OCI-LY7 (cell line): ENCODE data around the gene TEKT2. TPM values are rescaled to one million over a fixed set of nuclear protein-coding genes. Genes with fewer than 3 reads are reported as not detected.

Experiments used
- BruUV-seq: library from RNA; stranded (reverse); fragments of 400-500 nt; replicated peaks from 2 replicates; lab custom pipeline; 2021; lab: Mats Ljungman, UMichigan
- CTCF ChIA-PET: fragments of 300-600 bp; sonication (Branson Sonifier 250); formaldehyde crosslinking; loops from one replicate; lab custom pipeline; 2022; ENCODE audit warnings: antibody characterized with exemption; ENCODE audit not compliant: unreplicated experiment; lab: Charles Lee
- POLR2A ChIA-PET: fragments of 300-600 bp; sonication (Branson Sonifier 250); formaldehyde crosslinking; loops from one replicate; lab custom pipeline; 2022; ENCODE audit warnings: antibody characterized with exemption; lab: Charles Lee
- DNase-seq: peaks from one replicate; pipeline ENCODE4 v3.0.0-alpha.2; 2015; ENCODE audit warnings: low spot score
- H2AFZ ChIP-seq: fragments of 200-600 bp; sonication (generic), shearing (Covaris generic); 2 replicates; pipeline ENCODE4 v1.6.1; 2014; ENCODE audit warnings: mild to moderate bottlenecking, antibody characterized with exemption, low read length, moderate library complexity
- H3K27ac ChIP-seq: fragments of 200-600 bp; sonication (generic); 2 replicates; pipeline ENCODE4 v1.5.1; 2014; ENCODE audit warnings: mixed run types, low read depth, mild to moderate bottlenecking, moderate library complexity, low read length, inconsistent platforms; ENCODE audit not compliant: poor library complexity, severe bottlenecking
- H3K36me3 ChIP-seq: fragments of 200-600 bp; sonication (generic); 2 replicates; pipeline ENCODE4 v1.6.1; 2014; ENCODE audit warnings: mild to moderate bottlenecking, antibody characterized with exemption, low read length, moderate library complexity, mixed read lengths; ENCODE audit not compliant: insufficient read depth
- H3K4me1 ChIP-seq: fragments of 200-600 bp; sonication (generic); 2 replicates; pipeline ENCODE4 v1.5.1; 2014; ENCODE audit warnings: mild to moderate bottlenecking, low read length; ENCODE audit not compliant: insufficient read depth, poor library complexity, severe bottlenecking
- H3K4me2 ChIP-seq: fragments of 200-600 bp; sonication (generic); 2 replicates; pipeline ENCODE4 v1.6.1; 2014; ENCODE audit warnings: mild to moderate bottlenecking, low read length
- H3K4me3 ChIP-seq: fragments of 200-600 bp; sonication (generic); 2 replicates; pipeline ENCODE4 v1.5.1; 2014; ENCODE audit warnings: mild to moderate bottlenecking, low read depth, low read length; ENCODE audit not compliant: poor library complexity, severe bottlenecking
- H3K79me2 ChIP-seq: fragments of 200-600 bp; sonication (generic); 2 replicates; pipeline ENCODE4 v1.6.1; 2016; ENCODE audit warnings: low read depth, mild to moderate bottlenecking, low read length, moderate library complexity, mixed read lengths; ENCODE audit not compliant: insufficient read depth
- H3K9me2 ChIP-seq: fragments of 200-600 bp; sonication (generic); 2 replicates; pipeline ENCODE4 v1.6.1; 2016; ENCODE audit warnings: mild to moderate bottlenecking, low read length, mixed read lengths; ENCODE audit not compliant: insufficient read depth
- H3K9me3 ChIP-seq: fragments of 200-600 bp; sonication (generic); 2 replicates; pipeline ENCODE4 v1.6.1; 2014; ENCODE audit warnings: mild to moderate bottlenecking, mixed run types, low read length, mixed read lengths
- H4K20me1 ChIP-seq: fragments of 200-600 bp; sonication (generic); 2 replicates; pipeline ENCODE4 v1.6.1; 2014; ENCODE audit warnings: mild to moderate bottlenecking, antibody characterized with exemption, low read length, moderate library complexity, mixed read lengths; ENCODE audit not compliant: insufficient read depth
- EZH2phosphoT487 ChIP-seq: fragments of 200-600 bp; sonication (generic); IDR thresholded peaks from 2 replicates; pipeline ENCODE4 v1.6.1; 2018; ENCODE audit warnings: low read depth, borderline replicate concordance, mild to moderate bottlenecking, mixed run types, antibody characterized with exemption, low read length, moderate library complexity, mixed read lengths
- intact Hi-C: fragments of 100-400 bp; cut with micrococcal nuclease; formaldehyde crosslinking; loops from one replicate; pipeline ENCODE4 v1.10.0; 2022; ENCODE audit not compliant: unreplicated experiment
- total RNA-seq, 2 experiments: library from RNA; depleted of rRNA in 1 of 2; stranded (reverse); fragments of >200 nt in 1 of 2; shearing (Covaris generic) in 1 of 2; gene quantifications; 2 replicates each; pipeline ENCODE4 v1.2.3, GENCODE V29; 2014 to 2022
- TF ChIP-seq, protein P1 (sequence below): fragments of 200-600 bp; sonication (generic); conservative IDR thresholded peaks from 2 replicates; pipeline ENCODE4 v1.5.1; 2014; ENCODE audit warnings: mild to moderate bottlenecking, antibody characterized with exemption, low read length, moderate library complexity, mixed read lengths

Gene TEKT2
- total RNA-seq, 2 experiments from 2014 or later: not detected

DNA sequence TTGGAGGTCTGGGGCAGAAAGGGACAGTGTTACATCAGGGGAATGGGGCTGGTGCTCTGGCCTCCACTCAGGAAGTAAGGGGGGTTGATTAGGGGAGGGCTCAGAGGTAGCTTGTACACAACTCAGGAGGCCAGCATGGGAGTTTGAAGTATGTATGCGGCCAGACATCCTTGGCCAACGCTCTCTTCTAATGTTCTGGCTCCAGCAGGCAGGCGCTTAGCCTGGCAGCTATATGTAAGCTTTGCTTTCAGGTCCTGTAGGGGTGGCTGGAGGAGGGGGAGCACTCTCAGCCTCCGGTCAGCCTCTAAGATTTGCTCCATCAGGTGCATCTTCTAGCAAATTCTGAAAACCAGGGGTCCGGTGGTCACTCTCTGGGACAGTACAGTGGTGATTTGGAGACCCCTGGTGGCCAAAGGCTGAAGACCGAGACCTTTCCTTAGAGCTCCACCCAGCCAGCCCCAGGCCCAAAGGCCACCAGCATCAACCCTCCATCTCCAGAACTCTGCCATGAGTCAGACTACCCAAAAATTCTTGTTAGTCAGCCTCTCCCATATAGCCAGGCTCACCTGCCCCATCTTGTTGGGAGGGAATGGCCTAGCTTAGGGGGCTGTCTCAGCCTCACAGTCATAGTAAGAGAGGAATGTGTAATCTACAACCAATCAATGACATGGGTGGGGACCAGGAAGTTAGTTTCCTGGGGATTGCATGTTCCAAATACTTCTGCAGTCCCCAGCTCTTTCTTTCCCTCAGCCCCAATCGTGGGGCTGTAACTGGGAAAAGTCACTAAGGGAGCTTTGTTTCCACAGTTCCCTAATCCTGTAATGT lies 50.8 kb downstream of the TEKT2 start:
- intact Hi-C loops: loop anchor here (1.0 kb wide), 1 partner anchor 35 kb away; no protein-coding TSS in a partner anchor
- Histone ChIP-seq H3K79me2 (no peaks in the 10 kb centered on the region), H3K9me3 (no peaks in the 10 kb centered on the region), H3K36me3 (peaks cover 38% of the 10 kb centered on the region), H3K27ac (no peak overlapping the region), H4K20me1 (no peaks in the 10 kb centered on the region), H3K4me2 (no peak overlapping the region), H2AFZ (no peak overlapping the region), H3K4me1 (no peaks in the 10 kb centered on the region), H3K9me2 (no peaks in the 10 kb centered on the region), H3K4me3 (no peak overlapping the region)
- ChIA-PET CTCF (interaction anchor here (0.6 to 1.6 kb wide), 5 partner anchors 23 to 164 kb away, joined by 3 to 4 read pairs (median 3); no protein-coding TSS in a partner anchor), POLR2A (interaction anchor here (0.6 kb wide), 1 partner anchor 57 kb away, joined by 4 read pairs; no protein-coding TSS in a partner anchor)
- TF ChIP-seq, protein P1, sequence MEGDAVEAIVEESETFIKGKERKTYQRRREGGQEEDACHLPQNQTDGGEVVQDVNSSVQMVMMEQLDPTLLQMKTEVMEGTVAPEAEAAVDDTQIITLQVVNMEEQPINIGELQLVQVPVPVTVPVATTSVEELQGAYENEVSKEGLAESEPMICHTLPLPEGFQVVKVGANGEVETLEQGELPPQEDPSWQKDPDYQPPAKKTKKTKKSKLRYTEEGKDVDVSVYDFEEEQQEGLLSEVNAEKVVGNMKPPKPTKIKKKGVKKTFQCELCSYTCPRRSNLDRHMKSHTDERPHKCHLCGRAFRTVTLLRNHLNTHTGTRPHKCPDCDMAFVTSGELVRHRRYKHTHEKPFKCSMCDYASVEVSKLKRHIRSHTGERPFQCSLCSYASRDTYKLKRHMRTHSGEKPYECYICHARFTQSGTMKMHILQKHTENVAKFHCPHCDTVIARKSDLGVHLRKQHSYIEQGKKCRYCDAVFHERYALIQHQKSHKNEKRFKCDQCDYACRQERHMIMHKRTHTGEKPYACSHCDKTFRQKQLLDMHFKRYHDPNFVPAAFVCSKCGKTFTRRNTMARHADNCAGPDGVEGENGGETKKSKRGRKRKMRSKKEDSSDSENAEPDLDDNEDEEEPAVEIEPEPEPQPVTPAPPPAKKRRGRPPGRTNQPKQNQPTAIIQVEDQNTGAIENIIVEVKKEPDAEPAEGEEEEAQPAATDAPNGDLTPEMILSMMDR: peak; percentile 84
- no peak for TF ChIP-seq EZH2phosphoT487
- BruUV-seq: no TSS peak
- peak; percentile 60 for DNase-seq

DNA sequence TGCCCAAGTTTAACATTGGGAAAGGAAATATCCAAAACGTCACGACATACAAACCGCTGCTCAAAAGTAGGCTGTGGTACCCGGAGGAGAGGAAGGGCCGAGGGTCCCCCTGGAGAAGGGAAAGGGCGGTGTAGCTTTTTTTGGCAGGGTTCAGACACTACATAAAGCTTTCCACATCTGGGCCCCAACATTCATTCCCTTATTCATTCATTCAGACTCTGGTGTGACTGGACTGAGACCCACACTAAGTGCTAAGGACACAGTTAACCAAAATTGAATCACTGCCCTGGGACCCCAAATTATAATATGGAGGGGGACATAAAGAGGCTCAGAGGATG lies 51.4 kb downstream of the TEKT2 start:
- DNase-seq: no peak
- intact Hi-C loops: no loop called here
- BruUV-seq: no TSS peak

More for the DNA sequence above, 51.4 kb downstream of the TEKT2 start:
- ChIA-PET CTCF (interaction anchor here (1.0 to 1.6 kb wide), 4 partner anchors 24 to 53 kb away, joined by 3 to 4 read pairs (median 3); no protein-coding TSS in a partner anchor), POLR2A (no interaction called here)
- TF ChIP-seq, protein P1: no peak
- no peak for TF ChIP-seq EZH2phosphoT487
- Histone ChIP-seq H3K4me1 (no peaks in the 10 kb centered on the region), H3K4me3 (no peak overlapping the region), H3K9me3 (no peaks in the 10 kb centered on the region), H4K20me1 (no peaks in the 10 kb centered on the region), H3K9me2 (no peaks in the 10 kb centered on the region), H3K4me2 (no peak overlapping the region), H2AFZ (no peak overlapping the region), H3K79me2 (no peaks in the 10 kb centered on the region), H3K36me3 (peaks cover 44% of the 10 kb centered on the region), H3K27ac (no peak overlapping the region)
